Right renal pelvis (tissue), 4 donors: Measurements from ENCODE around the gene NLGN1. TPM values are rescaled to one million over a fixed set of nuclear protein-coding genes. Genes with fewer than 3 reads are reported as not detected.
"Not testable (repeated sequence)": the region's sequence is repeated elsewhere in the genome, so short reads cannot be mapped to it uniquely, and the experiment has no call there.

Experiments
- DNase-seq, 4 donors: peaks; one replicate each; pipeline ENCODE4 v3.0.0-alpha.2; 2013; ENCODE audit warnings: low read depth in 4 of 4, low spot score in 3 of 4, missing footprints in 1 of 4
- polyA plus RNA-seq, 4 donors: library from polyadenylated mRNA; unstranded; fragments of 120-200 nt; gene quantifications; one replicate each; pipeline ENCODE4 v1.2.1, GENCODE V29; 2013; ENCODE audit not compliant: insufficient read length in 4 of 4

NLGN1 gene
- polyA plus RNA-seq, 4 donors, result 1.8 to 3.8 (median 3.0) TPM

- no peak for DNase-seq
These were observed 799.9 kb downstream of the NLGN1 start for GRCh38 chr3:174197416-174197815.

- DNase-seq, result peak; percentile 18 to 25 (median 18)
These were observed 800.7 kb downstream of the NLGN1 start for GRCh38 chr3:174198199-174198598.

- DNase-seq, result no peak
These were observed 802.2 kb downstream of the NLGN1 start for GRCh38 chr3:174199696-174200095.

- DNase-seq, result no peak
These were observed 804.6 kb downstream of the NLGN1 start for GRCh38 chr3:174202116-174202515.

GRCh38 chr3:174202561-174202960, 805.0 kb downstream of the NLGN1 start:
- DNase-seq, result no peak

- DNase-seq, result no peak
These were observed 807.2 kb downstream of the NLGN1 start for GRCh38 chr3:174204765-174205164.

- DNase-seq, result no peak
These were observed 809.2 kb downstream of the NLGN1 start for GRCh38 chr3:174206607-174207192.

- DNase-seq, result no peak
These were observed 810.6 kb downstream of the NLGN1 start for GRCh38 chr3:174208161-174208560.

- not testable (repeated sequence) for DNase-seq
These were observed 814.4 kb downstream of the NLGN1 start for GRCh38 chr3:174211896-174212295.

- no peak for DNase-seq
These were observed 817.9 kb downstream of the NLGN1 start for GRCh38 chr3:174215456-174215855.

- no peak for DNase-seq
These were observed 818.5 kb downstream of the NLGN1 start for GRCh38 chr3:174216019-174216418.

GRCh38 chr3:174216946-174217718, 819.6 kb downstream of the NLGN1 start:
- no peak for DNase-seq

- DNase-seq, result no peak
These were observed 820.5 kb downstream of the NLGN1 start for GRCh38 chr3:174218016-174218415.

GRCh38 chr3:174219738-174220137, 822.2 kb downstream of the NLGN1 start:
- DNase-seq, result no peak

GRCh38 chr3:174220775-174221554, 823.4 kb downstream of the NLGN1 start:
- DNase-seq, result no peak

GRCh38 chr3:174223042-174223441, 825.5 kb downstream of the NLGN1 start:
- no peak for DNase-seq

GRCh38 chr3:174223626-174224025, 826.1 kb downstream of the NLGN1 start:
- no peak for DNase-seq

GRCh38 chr3:174229916-174230315, 832.4 kb downstream of the NLGN1 start:
- no peak for DNase-seq

GRCh38 chr3:174232028-174232657, 834.6 kb downstream of the NLGN1 start:
- DNase-seq, result not testable (repeated sequence)

GRCh38 chr3:174232658-174233429, 835.3 kb downstream of the NLGN1 start:
- no peak for DNase-seq
